ENCODE results near the gene MYL3.

The MYL3 gene

GRCh38 chr3:46845397-46845859 lies 17.8 kb downstream of the MYL3 start:
- H3K36me3 ChIP-seq = no peaks in the 10 kb centered on the region
- H3K27me3 ChIP-seq = no peaks in the 10 kb centered on the region
- peak; percentile 66 for DNase-seq
- H3K4me3 ChIP-seq (ENCODE audit: low read depth, low read length) = peak overlapping the region; percentile 59
- TF ChIP-seq, protein P1, sequence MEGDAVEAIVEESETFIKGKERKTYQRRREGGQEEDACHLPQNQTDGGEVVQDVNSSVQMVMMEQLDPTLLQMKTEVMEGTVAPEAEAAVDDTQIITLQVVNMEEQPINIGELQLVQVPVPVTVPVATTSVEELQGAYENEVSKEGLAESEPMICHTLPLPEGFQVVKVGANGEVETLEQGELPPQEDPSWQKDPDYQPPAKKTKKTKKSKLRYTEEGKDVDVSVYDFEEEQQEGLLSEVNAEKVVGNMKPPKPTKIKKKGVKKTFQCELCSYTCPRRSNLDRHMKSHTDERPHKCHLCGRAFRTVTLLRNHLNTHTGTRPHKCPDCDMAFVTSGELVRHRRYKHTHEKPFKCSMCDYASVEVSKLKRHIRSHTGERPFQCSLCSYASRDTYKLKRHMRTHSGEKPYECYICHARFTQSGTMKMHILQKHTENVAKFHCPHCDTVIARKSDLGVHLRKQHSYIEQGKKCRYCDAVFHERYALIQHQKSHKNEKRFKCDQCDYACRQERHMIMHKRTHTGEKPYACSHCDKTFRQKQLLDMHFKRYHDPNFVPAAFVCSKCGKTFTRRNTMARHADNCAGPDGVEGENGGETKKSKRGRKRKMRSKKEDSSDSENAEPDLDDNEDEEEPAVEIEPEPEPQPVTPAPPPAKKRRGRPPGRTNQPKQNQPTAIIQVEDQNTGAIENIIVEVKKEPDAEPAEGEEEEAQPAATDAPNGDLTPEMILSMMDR (IDR thresholded peaks at IDR 0.05; ENCODE audit: low read depth, low read length) = no peak
- H3K9me3 ChIP-seq = no peaks in the 10 kb centered on the region
- H3K4me1 ChIP-seq = 0 out of 2 replicates have a peak, but pooled peaks cover 2% of the 10 kb centered on the region

DNA sequence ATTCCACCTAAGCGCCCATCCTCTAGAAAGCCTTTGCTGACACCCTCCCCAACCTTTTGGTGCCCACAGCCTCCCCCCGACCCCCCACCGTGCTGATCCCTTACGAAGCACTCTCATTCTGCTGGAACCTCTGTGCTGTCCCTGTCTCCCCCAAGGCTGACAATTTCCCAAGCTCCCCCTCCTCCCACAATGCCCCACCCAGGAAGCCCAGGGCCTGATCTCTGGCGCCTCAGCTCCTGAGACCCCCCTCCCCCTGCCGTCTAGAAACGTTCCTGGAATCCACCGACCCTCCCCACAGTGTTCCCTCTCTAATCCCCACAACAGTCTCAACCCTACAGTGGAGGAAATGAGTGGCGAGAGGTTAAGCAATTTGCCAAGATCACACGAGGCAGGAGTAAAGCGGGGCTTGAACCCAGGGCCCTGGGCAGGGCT lies 18.3 kb downstream of the MYL3 start:
- peak overlapping the region; percentile 59 for H3K4me3 ChIP-seq (ENCODE audit: low read depth, low read length)
- DNase-seq = no peak
- H3K4me1 ChIP-seq = 0 out of 2 replicates have a peak, but pooled peaks cover 2% of the 10 kb centered on the region
- no peaks in the 10 kb centered on the region for H3K9me3 ChIP-seq
- H3K36me3 ChIP-seq = no peaks in the 10 kb centered on the region
- TF ChIP-seq, protein P1 (IDR thresholded peaks at IDR 0.05; ENCODE audit: low read depth, low read length) = no peak
- no peaks in the 10 kb centered on the region for H3K27me3 ChIP-seq

- no peak overlapping the region for H3K4me3 ChIP-seq (ENCODE audit: low read depth, low read length)
- no peak for DNase-seq
- H3K27me3 ChIP-seq = no peaks in the 10 kb centered on the region
- H3K4me1 ChIP-seq = 0 out of 2 replicates have a peak, but pooled peaks cover 2% of the 10 kb centered on the region
- H3K36me3 ChIP-seq = no peaks in the 10 kb centered on the region
- no peaks in the 10 kb centered on the region for H3K9me3 ChIP-seq
- TF ChIP-seq, protein P1 (IDR thresholded peaks at IDR 0.05; ENCODE audit: low read depth, low read length) = no peak
Observed at GRCh38 chr3:46844397-46844796, 18.8 kb downstream of the MYL3 start.

- no peaks in the 10 kb centered on the region for H3K27me3 ChIP-seq
- TF ChIP-seq, protein P1 (IDR thresholded peaks at IDR 0.05; ENCODE audit: low read depth, low read length) = no peak
- no peak overlapping the region for H3K4me3 ChIP-seq (ENCODE audit: low read depth, low read length)
- DNase-seq = no peak
- no peaks in the 10 kb centered on the region for H3K9me3 ChIP-seq
- 0 out of 2 replicates have a peak, but pooled peaks cover 2% of the 10 kb centered on the region for H3K4me1 ChIP-seq
- H3K36me3 ChIP-seq = no peaks in the 10 kb centered on the region
Observed at GRCh38 chr3:46843508-46843907, 19.7 kb downstream of the MYL3 start.

DNA sequence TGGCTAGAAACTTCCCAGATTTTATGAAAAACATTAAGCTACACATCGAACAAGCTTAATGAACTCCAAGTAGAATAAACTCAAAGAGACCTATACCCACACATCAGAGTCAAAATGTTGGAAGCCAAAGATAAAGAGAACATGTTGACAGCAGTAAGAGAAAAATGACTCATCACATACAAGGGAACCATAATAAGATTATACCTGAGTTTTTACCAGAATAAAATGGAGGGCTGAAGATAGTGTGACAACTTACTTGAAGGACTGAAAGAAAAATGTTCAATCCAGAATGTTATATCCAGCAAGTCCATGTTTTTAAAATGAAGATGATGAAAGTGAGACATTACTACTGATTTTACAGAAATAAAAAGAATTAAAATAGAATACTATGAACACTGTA lies 22.8 kb downstream of the MYL3 start:
- TF ChIP-seq, protein P1 (IDR thresholded peaks at IDR 0.05; ENCODE audit: low read depth, low read length) = no peak
- H3K4me3 ChIP-seq (ENCODE audit: low read depth, low read length) = no peak overlapping the region
- H3K36me3 ChIP-seq = no peaks in the 10 kb centered on the region
- no peaks in the 10 kb centered on the region for H3K9me3 ChIP-seq
- DNase-seq = no peak
- no peaks in the 10 kb centered on the region for H3K27me3 ChIP-seq
- 0 out of 2 replicates have a peak, but pooled peaks cover 2% of the 10 kb centered on the region for H3K4me1 ChIP-seq

- Histone ChIP-seq H3K4me3 (ENCODE audit: low read depth, low read length) (no peak overlapping the region), H3K27me3 (no peaks in the 10 kb centered on the region), H3K36me3 (no peaks in the 10 kb centered on the region), H3K4me1 (no peaks in the 10 kb centered on the region), H3K9me3 (no peaks in the 10 kb centered on the region)
- TF ChIP-seq, protein P1 (IDR thresholded peaks at IDR 0.05; ENCODE audit: low read depth, low read length) = no peak
- DNase-seq = no peak
Observed at GRCh38 chr3:46838301-46838700, 24.9 kb downstream of the MYL3 start.
